HepG2 (cell line): Measurements from ENCODE around the gene FSIP1. TPM values are rescaled to one million over a fixed set of nuclear protein-coding genes. Genes with fewer than 3 reads are reported as not detected.

Experiments used
- ATAC-seq: fragments of 200-7000 bp; cut with Tn5 transposase; 3 replicates; pipeline ENCODE4 v1.9.1; 2020; ENCODE audit warnings: mild to moderate bottlenecking, moderate library complexity
- BruUV-seq: library from RNA; stranded (reverse); fragments of 400-500 nt; replicated peaks from 2 replicates; lab custom pipeline; 2021; lab: Mats Ljungman, UMichigan
- CTCF ChIA-PET: fragments of 300-600 bp; formaldehyde crosslinking; extraction: SDS; loops from one replicate; lab custom pipeline; 2021; ENCODE audit warnings: low total read pairs, inconsistent platforms, low intra/inter-chr PET ratio; lab: Yijun Ruan, JAX
- POLR2A ChIA-PET: fragments of 350-600 bp; sonication (Branson Sonifier 250); formaldehyde crosslinking; loops from one replicate; lab custom pipeline; 2020; ENCODE audit warnings: antibody characterized with exemption, inconsistent platforms; lab: Yijun Ruan, JAX
- DNase-seq: peaks from one replicate; pipeline ENCODE4 v3.0.0-alpha.2; 2015; ENCODE audit warnings: low spot score
- FAIRE-seq: peaks from 3 replicates; lab custom pipeline; 2011; peaks lifted over from hg19 to GRCh38; lab: Jason Lieb, UNC
- H2AFZ ChIP-seq: one replicate; pipeline ENCODE4 v1.6.1; 2011; ENCODE audit warnings: low read length, inconsistent platforms
- H3K27ac ChIP-seq: fragments of 300-600 bp; 3 replicates; pipeline ENCODE4 v1.8.0; 2011; ENCODE audit warnings: mixed run types, mild to moderate bottlenecking, mixed read lengths, low read length, inconsistent platforms; ENCODE audit not compliant: insufficient read depth; ENCODE audit errors: extremely low read length
- H3K27me3 ChIP-seq, 2 experiments: fragments of 200-600 bp in 1 of 2; 2 replicates in 1 of 2; 3 replicates in 1 of 2; pipeline versions ENCODE4 v1.6.0 to v1.8.0; 2011; ENCODE audit warnings: low read length in 2 of 2, mild to moderate bottlenecking in 2 of 2, moderate library complexity in 2 of 2, inconsistent platforms in 1 of 2; ENCODE audit not compliant: insufficient read depth in 2 of 2, control insufficient read depth in 1 of 2
- H3K36me3 ChIP-seq, 2 experiments: fragments of 200-600 bp in 1 of 2; replicated peaks in 1 of 2; 2 replicates in 1 of 2; 3 replicates in 1 of 2; pipeline versions ENCODE4 v1.5.1 to v1.8.0; 2011; ENCODE audit warnings: low read length in 2 of 2, inconsistent platforms in 1 of 2; ENCODE audit not compliant: insufficient read depth in 2 of 2, control insufficient read depth in 1 of 2
- H3K4me1 ChIP-seq: 2 replicates; pipeline ENCODE4 v1.5.1; 2012; ENCODE audit warnings: low read length, inconsistent platforms; ENCODE audit not compliant: insufficient read depth
- H3K4me2 ChIP-seq: 2 replicates; pipeline ENCODE4 v1.6.0; 2011; ENCODE audit warnings: low read depth, low read length, inconsistent platforms
- H3K4me3 ChIP-seq, 3 experiments: fragments of 200-600 bp in 1 of 3; sonication (generic), shearing (Covaris generic) in 1 of 3; replicated peaks in 1 of 3; 2 replicates each; pipeline ENCODE4 v1.5.1; 2011 to 2016; ENCODE audit warnings: low read length in 3 of 3, inconsistent platforms in 2 of 3, low read depth in 2 of 3, mild to moderate bottlenecking in 2 of 3, control low read depth in 1 of 3, mixed read lengths in 1 of 3; ENCODE audit not compliant: insufficient read depth in 1 of 3
- H3K79me2 ChIP-seq: one replicate; pipeline ENCODE4 v1.6.1; 2011; ENCODE audit warnings: low read length, inconsistent platforms; ENCODE audit not compliant: insufficient read depth
- H3K9ac ChIP-seq: 2 replicates; pipeline ENCODE4 v1.6.0; 2011; ENCODE audit warnings: mild to moderate bottlenecking, low read depth, low read length, inconsistent platforms; ENCODE audit not compliant: insufficient read depth
- H3K9me3 ChIP-seq: 2 replicates; pipeline ENCODE4 v1.5.1; 2012; ENCODE audit warnings: mild to moderate bottlenecking, low read length
- H4K20me1 ChIP-seq: 2 replicates; pipeline ENCODE4 v1.6.0; 2011; ENCODE audit warnings: inconsistent platforms, mild to moderate bottlenecking, low read length, moderate library complexity; ENCODE audit not compliant: insufficient read depth
- ARHGAP35 ChIP-seq: sonication (generic); formaldehyde crosslinking; IDR thresholded peaks from 2 replicates; pipeline ENCODE4 v1.9.0; 2022; ENCODE audit warnings: mild to moderate bottlenecking, inconsistent platforms, moderate library complexity, missing genetic modification reagents, borderline replicate concordance
- GLI4 ChIP-seq: sonication (generic); formaldehyde crosslinking; IDR thresholded peaks from 2 replicates; pipeline ENCODE4 v1.5.1; 2020; ENCODE audit warnings: missing genetic modification reagents, mild to moderate bottlenecking, moderate library complexity, borderline replicate concordance
- HCFC1 ChIP-seq: fragments of 150-350 bp; IDR thresholded peaks from 2 replicates; pipeline ENCODE4 v1.6.1; 2014; ENCODE audit warnings: low read depth, low read length
- HNRNPH1 ChIP-seq: fragments of 200-400 bp; formaldehyde crosslinking; optimal IDR thresholded peaks from 2 replicates; pipeline ENCODE3; 2017; ENCODE audit warnings: mild to moderate bottlenecking, low read depth, low read length
- MTF1 ChIP-seq: sonication (generic); formaldehyde crosslinking; IDR thresholded peaks from 2 replicates; pipeline ENCODE4 v1.5.0; 2020; ENCODE audit warnings: missing genetic modification reagents
- RORA ChIP-seq: sonication (generic); formaldehyde crosslinking; IDR thresholded peaks from 2 replicates; pipeline ENCODE4 v1.5.0; 2020; ENCODE audit warnings: mild to moderate bottlenecking, missing genetic modification reagents, moderate library complexity
- TCF7 ChIP-seq: sonication (generic); IDR thresholded peaks from 2 replicates; pipeline ENCODE4 v1.6.1; 2016; ENCODE audit warnings: antibody characterized with exemption, low read depth
- THAP11 ChIP-seq: IDR thresholded peaks from 2 replicates; pipeline ENCODE4 v1.6.1; 2016; ENCODE audit warnings: missing biosample characterization, missing genetic modification reagents
- U2AF2 ChIP-seq: fragments of 200-400 bp; formaldehyde crosslinking; IDR thresholded peaks from 2 replicates; pipeline ENCODE4 v1.6.1; 2017; ENCODE audit warnings: low read depth, mild to moderate bottlenecking, low read length
- ZFP36L1 ChIP-seq: sonication (generic); formaldehyde crosslinking; IDR thresholded peaks from 2 replicates; pipeline ENCODE4 v1.8.0; 2022; ENCODE audit warnings: mild to moderate bottlenecking, missing genetic modification reagents, moderate library complexity
- ZNF143 ChIP-seq: sonication (generic); formaldehyde crosslinking; IDR thresholded peaks from 2 replicates; pipeline ENCODE4 v1.4.0; 2020; ENCODE audit warnings: missing genetic modification reagents
- ZNF251 ChIP-seq: sonication (generic); formaldehyde crosslinking; IDR thresholded peaks from 2 replicates; pipeline ENCODE4 v1.9.0; 2021; ENCODE audit warnings: mild to moderate bottlenecking, missing genetic modification reagents
- ZNF547 ChIP-seq: sonication (generic); formaldehyde crosslinking; IDR thresholded peaks from 2 replicates; pipeline ENCODE4 v1.5.1; 2020; ENCODE audit warnings: mild to moderate bottlenecking, missing genetic modification reagents
- ZNF562 ChIP-seq: sonication (generic); formaldehyde crosslinking; IDR thresholded peaks from 2 replicates; pipeline ENCODE4 v1.8.0; 2022; ENCODE audit warnings: missing genetic modification reagents, borderline replicate concordance
- ZNF615 ChIP-seq: sonication (generic); formaldehyde crosslinking; IDR thresholded peaks from 2 replicates; pipeline ENCODE4 v1.5.0; 2020; ENCODE audit warnings: mild to moderate bottlenecking, missing genetic modification reagents, borderline replicate concordance
- WGBS: methylation state at CpG from one replicate; pipeline ENCODE4 v1.1.6; 2017; ENCODE audit warnings: low lambda C conversion rate; 5-methylcytosine and 5-hydroxymethylcytosine counted together
- in situ Hi-C: cut with HindIII; loops from 2 replicates; pipeline ENCODE4 v1.10.0; 2017; ENCODE audit warnings: low pct_unique_long_range_greater_than_20kb; ENCODE audit not compliant: extremely low pct_ligation_motif_present
- intact Hi-C: fragments of 100-400 bp; cut with micrococcal nuclease; formaldehyde crosslinking; loops from one replicate; pipeline ENCODE4 v1.10.0; 2022; ENCODE audit not compliant: unreplicated experiment
- polyA plus RNA-seq, 8 experiments: library from polyadenylated mRNA; depleted of rRNA in 3 of 8; stranded (reverse) in 7 of 8; unstranded in 1 of 8; fragments of >200 nt; fragmentation: Illumina TruSeq in 4 of 8; extraction: Trizol in 4 of 8; gene quantifications; 2 replicates each; pipeline versions ENCODE4 v1.2.1 to v1.2.3, GENCODE V29; 2011 to 2016; ENCODE audit warnings: low read depth in 4 of 8, missing spikeins in 1 of 8, mixed read lengths in 1 of 8; ENCODE audit not compliant: insufficient read depth in 1 of 8
- total RNA-seq, 5 experiments: library from RNA; depleted of rRNA; stranded (reverse); fragments of >200 nt; fragmentation: Illumina TruSeq; extraction: Trizol; gene quantifications; 2 replicates each; pipeline ENCODE4 v1.2.3, GENCODE V29; 2016; ENCODE audit warnings: low read depth in 1 of 5

Gene FSIP1
- total and polyA plus RNA-seq, 2 of the 13 experiments (the other 11 are each of a cell fraction or from before 2014, with no cell fraction given), result 0.18 TPM; not detected in 1

DNA sequence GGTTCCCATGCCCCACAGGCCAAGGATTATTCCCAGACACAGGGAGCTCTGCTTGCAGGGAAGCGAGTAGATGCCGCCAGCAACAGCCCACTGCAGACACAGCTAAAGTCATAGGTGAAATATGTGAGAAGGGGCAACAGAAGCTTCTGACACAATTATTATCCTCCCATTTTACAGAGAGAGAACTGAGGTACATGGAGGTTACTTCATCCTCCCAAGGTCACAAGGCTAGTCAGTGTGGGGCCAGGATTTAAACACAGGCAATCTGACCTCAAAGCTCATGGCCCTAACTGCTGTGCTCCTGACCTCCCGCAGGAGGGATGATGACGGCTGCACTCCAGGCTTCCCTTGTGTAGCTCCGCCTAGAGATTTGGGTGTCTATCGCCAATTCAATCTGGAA, 15.7 kb upstream of the FSIP1 start:
- no peak for TF ChIP-seq HNRNPH1
- no peak for TF ChIP-seq HCFC1
- Histone ChIP-seq H3K9me3 (no peaks in the 10 kb centered on the region), H3K4me2 (no peak overlapping the region), H3K27me3 (0 out of 5 replicates have a peak, but pooled peaks cover 0 to 7% of the 10 kb centered on the region in 2 experiments), H3K4me3 (no peak overlapping the region), H3K9ac (no peak overlapping the region), H3K4me1 (no peaks in the 10 kb centered on the region), H2AFZ (no peak overlapping the region), H4K20me1 (no peaks in the 10 kb centered on the region), H3K79me2 (no peaks in the 10 kb centered on the region), H3K36me3 (no peaks in the 10 kb centered on the region), H3K27ac (no peak overlapping the region)
- BruUV-seq, result no TSS peak
- ChIA-PET CTCF (no interaction called here), POLR2A (no interaction called here)
- no peak for ATAC-seq
- DNase-seq, result no peak
- FAIRE-seq, result no peak
- intact Hi-C loops, result no loop called here
- in situ Hi-C loops, result no loop called here
- WGBS, result 40% methylated on average over 4 of the region's 6 CpGs

DNA sequence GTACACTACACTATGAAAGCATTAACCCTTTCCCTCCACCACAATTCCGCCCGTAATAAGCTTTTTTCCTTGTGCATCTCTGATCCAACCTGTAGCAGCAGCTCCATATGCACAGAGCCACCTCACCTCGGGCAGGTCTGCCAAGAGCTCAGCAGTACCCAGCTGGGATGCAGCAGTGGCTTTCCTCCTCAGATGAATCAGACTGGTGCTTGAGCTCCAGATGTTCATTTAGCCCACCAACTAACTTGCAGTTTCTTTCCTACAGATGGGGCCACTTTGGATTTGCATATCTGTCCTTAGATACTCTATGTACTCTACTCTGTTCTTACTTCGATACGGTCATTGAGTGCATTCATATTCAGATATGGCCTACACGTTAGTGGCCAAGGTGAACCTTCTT, 14.8 kb upstream of the FSIP1 start:
- H3K4me2 ChIP-seq, result no peak overlapping the region
- H2AFZ ChIP-seq, result no peak overlapping the region
- ATAC-seq, result no peak
- no peak overlapping the region for H3K4me3 ChIP-seq
- H3K36me3 ChIP-seq, result no peaks in the 10 kb centered on the region
- no peak for FAIRE-seq
- 44% methylated on average over 6 of the region's 6 CpGs for WGBS
- no peak overlapping the region for H3K27ac ChIP-seq
- in situ Hi-C loops, result no loop called here
- H3K27me3 ChIP-seq, result 0 out of 5 replicates have a peak, but pooled peaks cover 0 to 7% of the 10 kb centered on the region in 2 experiments
- no peaks in the 10 kb centered on the region for H3K79me2 ChIP-seq
- TF ChIP-seq U2AF2 (no peak), GLI4 (CRISPR knock-in tag) (no peak), ZNF143 (CRISPR knock-in tag) (no peak), ZNF615 (CRISPR knock-in tag) (no peak), THAP11 (CRISPR knock-in tag) (no peak), ARHGAP35 (no peak), ZFP36L1 (CRISPR knock-in tag) (no peak), TCF7 (no peak), MTF1 (no peak), ZNF547 (CRISPR knock-in tag) (no peak), ZNF251 (CRISPR knock-in tag) (no peak), RORA (no peak), ZNF562 (CRISPR knock-in tag) (no peak)
- TF ChIP-seq, all 625 proteins: peak for 0
- H4K20me1 ChIP-seq, result no peaks in the 10 kb centered on the region
- no TSS peak for BruUV-seq
- H3K9ac ChIP-seq, result no peak overlapping the region
- CTCF ChIA-PET, result no interaction called here
- no peaks in the 10 kb centered on the region for H3K9me3 ChIP-seq
- intact Hi-C loops, result no loop called here
- POLR2A ChIA-PET, result no interaction called here
- no peak for DNase-seq
- H3K4me1 ChIP-seq, result no peaks in the 10 kb centered on the region
